Measurements from ENCODE around the gene LRRC75A. TPM values are rescaled to one million over a fixed set of nuclear protein-coding genes. Genes with fewer than 3 reads are reported as not detected.

LRRC75A gene
- total RNA-seq, 1 experiment from 2014 or later = 10.1 TPM

- no peak overlapping the region for H2BK120ac ChIP-seq (ENCODE audit: low read depth, low read length, poor library complexity, severe bottlenecking)
- H3K23me2 ChIP-seq (ENCODE audit: insufficient read length, low read depth, low read length, poor library complexity, severe bottlenecking) = no peaks in the 10 kb centered on the region
- H3K23ac ChIP-seq (ENCODE audit: insufficient read length, low read depth, low read length) = no peak overlapping the region
- no peak for TF ChIP-seq CTCF (conservative IDR thresholded peaks at IDR 0.05)
- no peak overlapping the region for H3K56ac ChIP-seq (ENCODE audit: insufficient read length, low read depth, low read length)
- peaks cover 26 to 45% of the 10 kb centered on the region in 2 experiments for H3K4me1 Mint-ChIP-seq
- H2BK15ac ChIP-seq (ENCODE audit: low read depth, low read length) = no peak overlapping the region
- no peak overlapping the region for H3K27ac ChIP-seq (ENCODE audit: insufficient read length, low read depth, low read length)
- H3K27me3 ChIP-seq (ENCODE audit: insufficient read depth, low read length) = no peaks in the 10 kb centered on the region
- no peaks in the 10 kb centered on the region for H3K9me3 Mint-ChIP-seq
- no peak overlapping the region for H4K8ac ChIP-seq (replicated peaks; ENCODE audit: insufficient read length, low read depth, low read length)
- H2AFZ ChIP-seq (ENCODE audit: low read length) = no peak overlapping the region
- peak overlapping the region; percentile 40 to 52 (median 42); a peak in 4 of 7 replicates for H3K27ac Mint-ChIP-seq
- H2BK12ac ChIP-seq (ENCODE audit: insufficient read length, low read depth, low read length) = no peak overlapping the region
- no peak overlapping the region for H3K14ac ChIP-seq (ENCODE audit: insufficient read depth, low read length)
- WGBS (ENCODE audit: extremely low coverage, insufficient read length, low lambda C conversion rate) = no CpG with 5 or more reads among the region's 3 CpGs
- H3T11ph ChIP-seq (ENCODE audit: low read length) = no peak overlapping the region
- no peaks in the 10 kb centered on the region for H3K27me3 Mint-ChIP-seq (ENCODE audit: low read depth)
- no peaks in the 10 kb centered on the region for H3K79me1 ChIP-seq (ENCODE audit: insufficient read depth, low read depth, low read length, poor library complexity, severe bottlenecking)
- H3K4me1 ChIP-seq (ENCODE audit: insufficient read depth, low read length) = peaks cover 3% of the 10 kb centered on the region
- no peak overlapping the region for H4K5ac ChIP-seq (ENCODE audit: insufficient read length, low read depth, low read length)
- no peak overlapping the region for H3K4me3 Mint-ChIP-seq
- H3K4ac ChIP-seq (ENCODE audit: low read depth, low read length) = no peak overlapping the region
- no peak overlapping the region for H4K91ac ChIP-seq (ENCODE audit: insufficient read length, low read depth, low read length)
- H2BK5ac ChIP-seq (ENCODE audit: insufficient read length, low read length) = no peak overlapping the region
- no peak overlapping the region for H2BK20ac ChIP-seq (ENCODE audit: low read depth, low read length, poor library complexity, severe bottlenecking)
- H3K36me3 Mint-ChIP-seq (ENCODE audit: insufficient read depth in 1 of 3, low read depth in 3 of 3) = peaks cover 0 to 12% (median 10%) of the 10 kb centered on the region in 3 experiments; a peak in 6 of 7 replicates
- no peaks in the 10 kb centered on the region for H3K9me3 ChIP-seq (ENCODE audit: control insufficient read depth, low read depth, low read length)
- no peaks in the 10 kb centered on the region for H3K79me2 ChIP-seq (ENCODE audit: insufficient read depth, low read length)
- DNase-seq = no peak
- no peak overlapping the region for H3K4me2 ChIP-seq (ENCODE audit: insufficient read depth, insufficient read length, low read length)
- no peak overlapping the region for H3K18ac ChIP-seq (ENCODE audit: insufficient read length, low read depth, low read length)
- H4K20me1 ChIP-seq (ENCODE audit: control insufficient read depth, insufficient read depth, insufficient read length) = no peaks in the 10 kb centered on the region
- H3K9ac ChIP-seq (ENCODE audit: extremely low read depth, insufficient read length, low read length) = no peak overlapping the region
- H2AK5ac ChIP-seq (ENCODE audit: insufficient read length, low read length) = no peak overlapping the region
Observed at GRCh38 chr17:16465052-16465312, 27.0 kb downstream of the LRRC75A start.
